GM12874 (cell line): ENCODE data around the gene EXOSC1.

Source experiments
- TF ChIP-seq, protein P1 (sequence below): IDR thresholded peaks from 2 replicates; pipeline ENCODE4 v1.5.1; 2011; ENCODE audit warnings: low read depth, mild to moderate bottlenecking, control low read depth, low read length, moderate library complexity; ENCODE audit not compliant: insufficient read depth

The EXOSC1 gene

DNA sequence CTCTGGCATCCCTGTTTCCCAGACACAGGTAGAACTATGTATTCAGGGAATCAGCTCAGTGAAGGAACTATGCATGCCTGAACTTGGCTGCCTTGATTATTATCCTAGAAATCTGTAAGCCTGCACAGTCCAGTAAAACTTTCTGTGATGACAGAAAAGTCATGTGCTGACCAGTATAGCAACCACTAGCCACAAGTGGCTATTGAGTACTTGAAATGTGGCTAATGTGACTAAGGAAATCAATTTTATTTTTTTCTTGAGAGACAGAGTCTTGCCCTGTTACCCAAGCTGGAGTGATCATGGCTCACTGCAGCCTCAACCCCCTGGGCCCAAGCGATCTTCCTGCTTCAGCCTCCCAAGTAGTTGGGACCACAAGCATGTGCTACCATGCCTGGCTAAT lies 3.5 kb downstream of the EXOSC1 start:
- TF ChIP-seq, protein P1, sequence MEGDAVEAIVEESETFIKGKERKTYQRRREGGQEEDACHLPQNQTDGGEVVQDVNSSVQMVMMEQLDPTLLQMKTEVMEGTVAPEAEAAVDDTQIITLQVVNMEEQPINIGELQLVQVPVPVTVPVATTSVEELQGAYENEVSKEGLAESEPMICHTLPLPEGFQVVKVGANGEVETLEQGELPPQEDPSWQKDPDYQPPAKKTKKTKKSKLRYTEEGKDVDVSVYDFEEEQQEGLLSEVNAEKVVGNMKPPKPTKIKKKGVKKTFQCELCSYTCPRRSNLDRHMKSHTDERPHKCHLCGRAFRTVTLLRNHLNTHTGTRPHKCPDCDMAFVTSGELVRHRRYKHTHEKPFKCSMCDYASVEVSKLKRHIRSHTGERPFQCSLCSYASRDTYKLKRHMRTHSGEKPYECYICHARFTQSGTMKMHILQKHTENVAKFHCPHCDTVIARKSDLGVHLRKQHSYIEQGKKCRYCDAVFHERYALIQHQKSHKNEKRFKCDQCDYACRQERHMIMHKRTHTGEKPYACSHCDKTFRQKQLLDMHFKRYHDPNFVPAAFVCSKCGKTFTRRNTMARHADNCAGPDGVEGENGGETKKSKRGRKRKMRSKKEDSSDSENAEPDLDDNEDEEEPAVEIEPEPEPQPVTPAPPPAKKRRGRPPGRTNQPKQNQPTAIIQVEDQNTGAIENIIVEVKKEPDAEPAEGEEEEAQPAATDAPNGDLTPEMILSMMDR = no peak

DNA sequence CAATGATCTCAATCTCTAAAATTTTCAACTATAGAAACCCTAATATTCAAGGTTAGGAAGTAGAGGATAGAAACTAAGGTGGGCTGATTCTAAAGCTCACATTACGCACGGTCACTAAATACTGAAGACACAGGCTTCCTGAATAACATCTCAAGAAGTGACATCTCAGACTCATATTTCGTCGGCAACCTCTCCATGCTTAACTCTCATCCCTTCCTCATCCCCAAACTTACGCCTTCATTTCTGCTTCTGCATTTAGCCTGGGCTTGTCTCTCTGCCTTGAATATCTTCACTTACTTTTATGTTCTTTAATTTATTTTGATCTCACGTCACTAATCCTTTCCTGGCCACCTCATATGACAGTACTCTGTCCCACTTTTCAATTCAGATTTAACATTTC lies 10.6 kb downstream of the EXOSC1 start:
- TF ChIP-seq, protein P1 = no peak

DNA sequence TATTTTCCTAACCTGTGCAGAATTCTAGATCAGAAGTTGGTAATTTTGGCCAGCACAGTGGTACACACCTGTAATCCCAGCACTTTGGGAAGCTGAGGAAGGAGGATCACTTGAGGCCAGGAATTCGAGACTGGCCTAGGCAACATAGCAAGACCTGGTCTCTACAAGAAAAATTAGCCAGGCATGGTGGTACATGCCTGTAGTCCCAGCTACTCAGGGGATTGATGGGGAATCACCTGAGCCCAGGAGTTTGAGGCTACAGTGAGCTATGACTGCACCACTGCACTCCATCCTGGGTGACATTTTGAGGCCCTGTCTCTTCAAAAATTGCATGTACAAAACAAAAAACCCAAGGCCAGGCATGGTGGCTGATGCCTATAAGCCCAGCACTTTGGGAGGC lies 11.2 kb downstream of the EXOSC1 start:
- TF ChIP-seq, protein P1 = no peak

DNA sequence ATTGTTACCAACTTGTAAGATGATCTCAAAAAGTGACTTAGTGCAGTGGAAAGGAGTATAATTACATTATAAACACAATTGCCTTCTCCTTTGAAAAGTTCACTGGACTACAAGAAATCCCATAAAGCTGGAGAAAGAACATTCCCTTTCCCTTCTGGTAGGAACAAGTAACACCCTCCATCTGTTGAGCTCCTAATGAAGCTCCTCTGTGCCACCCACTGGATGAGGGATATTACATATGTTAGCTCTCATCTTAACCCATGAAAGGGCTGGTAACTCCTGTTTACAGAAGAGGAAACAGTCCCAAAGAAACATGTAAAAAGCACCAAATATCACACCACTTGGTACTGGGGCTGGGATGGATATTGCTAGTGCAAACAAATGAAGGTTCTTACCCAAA lies 11.8 kb downstream of the EXOSC1 start:
- TF ChIP-seq, protein P1 = no peak

GRCh38 chr10:97428572-97428981 lies 17.2 kb downstream of the EXOSC1 start:
- TF ChIP-seq, protein P1 = no peak

DNA sequence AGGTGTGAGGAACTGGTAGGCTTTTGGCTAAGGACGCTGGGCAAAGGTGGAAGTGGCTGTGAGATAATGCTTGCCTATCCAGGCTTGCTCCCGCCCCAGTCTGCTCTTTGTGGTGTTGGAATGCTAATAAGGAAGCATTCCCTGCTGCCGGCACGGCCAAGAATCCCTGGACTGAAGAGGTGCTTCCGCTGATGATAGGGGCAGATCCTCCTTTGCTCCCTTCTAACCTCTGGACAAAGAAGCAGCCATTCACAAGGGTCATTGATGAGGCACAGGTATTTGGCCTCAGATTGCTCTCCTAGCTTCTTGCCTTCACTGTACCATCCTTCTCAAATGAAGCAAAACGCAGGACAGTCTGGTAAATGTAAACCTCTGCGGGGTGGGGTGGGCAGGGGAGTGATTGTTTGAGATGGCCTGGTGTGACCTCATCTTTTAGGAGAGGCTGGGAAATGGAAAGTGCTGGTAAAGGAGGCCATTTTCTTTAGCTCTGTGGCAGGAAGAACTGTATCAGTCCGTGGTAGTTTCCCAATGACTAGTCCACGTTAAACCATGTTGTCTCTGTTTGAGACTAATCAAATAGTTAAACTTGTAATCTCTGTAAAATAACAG lies 18.1 kb downstream of the EXOSC1 start:
- TF ChIP-seq, protein P1 = no peak

GRCh38 chr10:97426776-97427570 lies 18.8 kb downstream of the EXOSC1 start:
- TF ChIP-seq, protein P1 = no peak
